GM12891 (cell line): Measurements from ENCODE around the gene PLA2G5.

Experiments used
- DNase-seq: peaks from one replicate; pipeline ENCODE4 v3.0.0; 2011; ENCODE audit warnings: low spot score; ENCODE audit not compliant: insufficient read length
- FAIRE-seq: peaks from 2 replicates; lab custom pipeline; 2011; peaks lifted over from hg19 to GRCh38; lab: Jason Lieb, UNC
- PAX5 ChIP-seq: IDR thresholded peaks from 2 replicates; pipeline ENCODE4 v1.6.1; 2011; ENCODE audit warnings: low read length, moderate library complexity, mild to moderate bottlenecking; ENCODE audit not compliant: insufficient read depth, severe bottlenecking
- POLR2A ChIP-seq: IDR thresholded peaks from 2 replicates; pipeline ENCODE4 v1.6.1; 2011; ENCODE audit warnings: low read depth, low read length, control low read depth
- POLR2AphosphoS5 ChIP-seq: IDR thresholded peaks from 2 replicates; pipeline ENCODE4 v1.6.1; 2011; ENCODE audit warnings: low read depth, low read length, control low read depth
- POU2F2 ChIP-seq: IDR thresholded peaks from 2 replicates; pipeline ENCODE4 v1.6.1; 2011; ENCODE audit warnings: low read depth, mild to moderate bottlenecking, control low read depth, low read length, moderate library complexity
- SPI1 ChIP-seq: IDR thresholded peaks from 2 replicates; pipeline ENCODE4 v1.6.1; 2011; ENCODE audit warnings: low read depth, low read length, control low read depth
- TAF1 ChIP-seq: IDR thresholded peaks from 2 replicates; pipeline ENCODE4 v1.6.1; 2011; ENCODE audit warnings: low read depth, low read length, control low read depth

PLA2G5 gene

GRCh38 chr1:20141001-20141400 is 71.0 kb downstream of the PLA2G5 start:
- TF ChIP-seq PAX5: no peak
- DNase-seq: no peak
- FAIRE-seq: no peak

- DNase-seq (no peak), FAIRE-seq (no peak)
- TF ChIP-seq SPI1 (no peak), PAX5 (no peak), TAF1 (no peak), POLR2AphosphoS5 (no peak), POLR2A (no peak), POU2F2 (no peak)
Observed at GRCh38 chr1:20141466-20141865, 71.5 kb downstream of the PLA2G5 start.
